ENCODE measurements around the gene GYS2. TPM values are rescaled to one million over a fixed set of nuclear protein-coding genes. Genes with fewer than 3 reads are reported as not detected.

Gene GYS2
- total RNA-seq, 1 experiment from 2014 or later = not detected

DNA sequence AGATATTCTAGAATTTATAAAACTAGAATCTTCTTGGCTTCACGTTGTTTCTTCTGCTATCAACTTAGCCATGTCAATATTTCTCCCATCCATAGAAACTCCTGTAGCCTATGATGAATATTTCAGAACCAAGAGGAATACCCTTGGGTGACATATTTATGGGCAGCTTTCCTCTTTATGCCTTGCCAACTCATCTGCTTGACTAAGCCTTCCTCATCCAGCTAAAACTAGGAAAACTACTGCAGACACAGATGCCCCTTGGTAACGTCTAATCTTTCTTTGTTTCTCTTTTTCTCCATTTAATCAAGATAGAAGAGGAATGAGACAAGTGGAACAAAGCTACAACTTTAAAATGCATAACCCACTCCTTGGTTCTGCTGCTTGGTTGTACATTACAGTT lies 96.8 kb downstream of the GYS2 start:
- no peaks in the 10 kb centered on the region for H3K9me3 ChIP-seq (ENCODE audit: control insufficient read depth, insufficient read depth, low read depth, low read length)
- no peak overlapping the region for H3K4me3 ChIP-seq (ENCODE audit: low read depth in 2 of 2, low read length in 2 of 2)
- no peaks in the 10 kb centered on the region for H3K27me3 ChIP-seq (ENCODE audit: control insufficient read depth, insufficient read depth, low read length)
- in situ Hi-C loops (cut with HindIII; ENCODE audit: low pct_unique_long_range_greater_than_20kb, low sequenced_read_pairs) = no loop called here
- DNase-seq (ENCODE audit: low read depth, low spot score) = no peak
- peaks cover 7% of the 10 kb centered on the region; the same call in 1 of the 2 replicates for H3K4me1 ChIP-seq (ENCODE audit: control insufficient read depth, insufficient read depth, low read length)
- intact Hi-C loops (cut with micrococcal nuclease; ENCODE audit: unreplicated experiment) = no loop called here
- BruUV-seq (replicated peaks) = no TSS peak
- H3K27ac ChIP-seq (ENCODE audit: low read length) = no peak overlapping the region
- CTCF ChIA-PET = no interaction called here
- H3K36me3 ChIP-seq (ENCODE audit: control insufficient read depth, insufficient read depth, low read length) = peaks cover 3% of the 10 kb centered on the region; the same call in 1 of the 2 replicates
- POLR2A ChIA-PET = no interaction called here
- TF ChIP-seq, protein P1, sequence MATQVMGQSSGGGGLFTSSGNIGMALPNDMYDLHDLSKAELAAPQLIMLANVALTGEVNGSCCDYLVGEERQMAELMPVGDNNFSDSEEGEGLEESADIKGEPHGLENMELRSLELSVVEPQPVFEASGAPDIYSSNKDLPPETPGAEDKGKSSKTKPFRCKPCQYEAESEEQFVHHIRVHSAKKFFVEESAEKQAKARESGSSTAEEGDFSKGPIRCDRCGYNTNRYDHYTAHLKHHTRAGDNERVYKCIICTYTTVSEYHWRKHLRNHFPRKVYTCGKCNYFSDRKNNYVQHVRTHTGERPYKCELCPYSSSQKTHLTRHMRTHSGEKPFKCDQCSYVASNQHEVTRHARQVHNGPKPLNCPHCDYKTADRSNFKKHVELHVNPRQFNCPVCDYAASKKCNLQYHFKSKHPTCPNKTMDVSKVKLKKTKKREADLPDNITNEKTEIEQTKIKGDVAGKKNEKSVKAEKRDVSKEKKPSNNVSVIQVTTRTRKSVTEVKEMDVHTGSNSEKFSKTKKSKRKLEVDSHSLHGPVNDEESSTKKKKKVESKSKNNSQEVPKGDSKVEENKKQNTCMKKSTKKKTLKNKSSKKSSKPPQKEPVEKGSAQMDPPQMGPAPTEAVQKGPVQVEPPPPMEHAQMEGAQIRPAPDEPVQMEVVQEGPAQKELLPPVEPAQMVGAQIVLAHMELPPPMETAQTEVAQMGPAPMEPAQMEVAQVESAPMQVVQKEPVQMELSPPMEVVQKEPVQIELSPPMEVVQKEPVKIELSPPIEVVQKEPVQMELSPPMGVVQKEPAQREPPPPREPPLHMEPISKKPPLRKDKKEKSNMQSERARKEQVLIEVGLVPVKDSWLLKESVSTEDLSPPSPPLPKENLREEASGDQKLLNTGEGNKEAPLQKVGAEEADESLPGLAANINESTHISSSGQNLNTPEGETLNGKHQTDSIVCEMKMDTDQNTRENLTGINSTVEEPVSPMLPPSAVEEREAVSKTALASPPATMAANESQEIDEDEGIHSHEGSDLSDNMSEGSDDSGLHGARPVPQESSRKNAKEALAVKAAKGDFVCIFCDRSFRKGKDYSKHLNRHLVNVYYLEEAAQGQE (IDR thresholded peaks at IDR 0.05; ENCODE audit: insufficient read depth in 1 of 2, low read depth in 2 of 2, low read length in 1 of 2) = no peak
- TF ChIP-seq TCF7L2 (IDR thresholded peaks at IDR 0.05; ENCODE audit: low read depth, low read length) (no peak), SIN3A (IDR thresholded peaks at IDR 0.05; ENCODE audit: borderline replicate concordance, insufficient read depth, low read depth, low read length) (no peak), POLR2AphosphoS5 (IDR thresholded peaks at IDR 0.05; ENCODE audit: low read depth, low read length) (no peak)
- TF ChIP-seq, protein P2, sequence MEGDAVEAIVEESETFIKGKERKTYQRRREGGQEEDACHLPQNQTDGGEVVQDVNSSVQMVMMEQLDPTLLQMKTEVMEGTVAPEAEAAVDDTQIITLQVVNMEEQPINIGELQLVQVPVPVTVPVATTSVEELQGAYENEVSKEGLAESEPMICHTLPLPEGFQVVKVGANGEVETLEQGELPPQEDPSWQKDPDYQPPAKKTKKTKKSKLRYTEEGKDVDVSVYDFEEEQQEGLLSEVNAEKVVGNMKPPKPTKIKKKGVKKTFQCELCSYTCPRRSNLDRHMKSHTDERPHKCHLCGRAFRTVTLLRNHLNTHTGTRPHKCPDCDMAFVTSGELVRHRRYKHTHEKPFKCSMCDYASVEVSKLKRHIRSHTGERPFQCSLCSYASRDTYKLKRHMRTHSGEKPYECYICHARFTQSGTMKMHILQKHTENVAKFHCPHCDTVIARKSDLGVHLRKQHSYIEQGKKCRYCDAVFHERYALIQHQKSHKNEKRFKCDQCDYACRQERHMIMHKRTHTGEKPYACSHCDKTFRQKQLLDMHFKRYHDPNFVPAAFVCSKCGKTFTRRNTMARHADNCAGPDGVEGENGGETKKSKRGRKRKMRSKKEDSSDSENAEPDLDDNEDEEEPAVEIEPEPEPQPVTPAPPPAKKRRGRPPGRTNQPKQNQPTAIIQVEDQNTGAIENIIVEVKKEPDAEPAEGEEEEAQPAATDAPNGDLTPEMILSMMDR (IDR thresholded peaks at IDR 0.05) = no peak
- ATAC-seq = no peak

DNA sequence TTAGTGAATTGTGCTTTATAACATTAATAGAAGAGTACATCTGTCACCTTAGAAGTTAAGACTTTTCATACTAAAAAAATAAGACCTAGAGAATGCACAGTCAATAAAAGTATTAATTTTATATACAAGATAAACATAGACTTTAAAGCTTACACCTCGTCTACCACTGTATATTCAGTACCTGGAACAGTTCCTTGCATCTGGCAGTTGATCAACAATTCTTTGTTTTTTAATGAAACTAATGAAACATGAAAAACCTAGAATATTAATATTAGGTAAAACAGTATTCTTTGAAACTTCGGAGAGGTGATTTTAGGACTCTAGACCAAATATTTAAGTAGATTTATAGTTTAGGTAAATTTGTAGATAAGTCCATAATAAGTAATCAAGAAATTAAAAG lies 98.8 kb downstream of the GYS2 start:
- H3K4me3 ChIP-seq (ENCODE audit: low read depth in 2 of 2, low read length in 2 of 2) = no peak overlapping the region
- intact Hi-C loops (cut with micrococcal nuclease; ENCODE audit: unreplicated experiment) (no loop called here), in situ Hi-C loops (cut with HindIII; ENCODE audit: low pct_unique_long_range_greater_than_20kb, low sequenced_read_pairs) (no loop called here)
- ChIA-PET CTCF (no interaction called here), POLR2A (no interaction called here)
- no peaks in the 10 kb centered on the region; the same call in 1 of the 2 replicates for H3K36me3 ChIP-seq (ENCODE audit: control insufficient read depth, insufficient read depth, low read length)
- H3K9me3 ChIP-seq (ENCODE audit: control insufficient read depth, insufficient read depth, low read depth, low read length) = no peaks in the 10 kb centered on the region
- peaks cover 9% of the 10 kb centered on the region; the same call in 1 of the 2 replicates for H3K4me1 ChIP-seq (ENCODE audit: control insufficient read depth, insufficient read depth, low read length)
- TF ChIP-seq, protein P2 (IDR thresholded peaks at IDR 0.05) = no peak
- TF ChIP-seq TCF7L2 (IDR thresholded peaks at IDR 0.05; ENCODE audit: low read depth, low read length) = no peak
- TF ChIP-seq, protein P1 (IDR thresholded peaks at IDR 0.05; ENCODE audit: insufficient read depth in 1 of 2, low read depth in 2 of 2, low read length in 1 of 2) = no peak
- no peak for TF ChIP-seq SIN3A (IDR thresholded peaks at IDR 0.05; ENCODE audit: borderline replicate concordance, insufficient read depth, low read depth, low read length)
- no peak for TF ChIP-seq POLR2AphosphoS5 (IDR thresholded peaks at IDR 0.05; ENCODE audit: low read depth, low read length)
- no peaks in the 10 kb centered on the region for H3K27me3 ChIP-seq (ENCODE audit: control insufficient read depth, insufficient read depth, low read length)
- no TSS peak for BruUV-seq (replicated peaks)
- no peak overlapping the region for H3K27ac ChIP-seq (ENCODE audit: low read length)
- no peak for DNase-seq (ENCODE audit: low read depth, low spot score)
- no peak for ATAC-seq
